Measurements from ENCODE around the gene KCNJ11. TPM values are rescaled to one million over a fixed set of nuclear protein-coding genes. Genes with fewer than 3 reads are reported as not detected.

KCNJ11 gene
- total and polyA plus RNA-seq, 2 of the 13 experiments (the other 11 are each of a cell fraction or from before 2014, with no cell fraction given) = 0.38 to 1.6 TPM

DNA sequence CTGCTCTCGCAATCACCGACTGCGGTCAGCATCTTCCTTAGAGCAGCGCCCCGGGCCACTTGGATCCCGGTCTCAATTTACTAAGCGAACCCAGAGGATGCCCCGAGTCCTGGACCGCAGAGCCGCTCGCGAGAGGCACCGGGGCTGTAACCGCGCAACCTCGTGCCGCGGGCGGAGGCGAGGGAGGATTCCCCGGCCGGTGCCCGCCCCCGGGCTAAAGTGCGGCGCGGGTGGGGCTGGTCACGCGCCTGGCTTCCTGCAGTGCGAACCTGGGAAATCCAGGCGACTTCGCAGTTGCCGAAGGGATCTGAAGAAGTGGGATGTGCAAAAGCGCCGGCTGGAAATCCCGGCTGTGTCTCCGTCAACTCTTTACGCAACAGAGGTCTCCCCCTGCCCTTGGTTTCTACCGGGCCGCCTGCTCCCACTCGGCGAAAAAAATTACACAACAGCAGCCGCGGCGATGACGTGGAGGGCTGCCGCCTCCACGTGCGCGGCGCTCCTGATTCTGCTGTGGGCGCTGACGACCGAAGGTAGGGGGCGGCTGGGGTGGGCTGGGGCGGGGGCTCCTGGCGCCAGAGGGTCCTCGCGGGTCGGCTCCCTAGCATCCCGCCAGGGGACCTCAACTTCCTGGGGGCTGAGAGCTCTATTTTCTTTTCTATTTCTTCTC is 36.8 kb downstream of the KCNJ11 start, which contains the start of gene NCR3LG1 (continued):
- TF ChIP-seq, protein P1, sequence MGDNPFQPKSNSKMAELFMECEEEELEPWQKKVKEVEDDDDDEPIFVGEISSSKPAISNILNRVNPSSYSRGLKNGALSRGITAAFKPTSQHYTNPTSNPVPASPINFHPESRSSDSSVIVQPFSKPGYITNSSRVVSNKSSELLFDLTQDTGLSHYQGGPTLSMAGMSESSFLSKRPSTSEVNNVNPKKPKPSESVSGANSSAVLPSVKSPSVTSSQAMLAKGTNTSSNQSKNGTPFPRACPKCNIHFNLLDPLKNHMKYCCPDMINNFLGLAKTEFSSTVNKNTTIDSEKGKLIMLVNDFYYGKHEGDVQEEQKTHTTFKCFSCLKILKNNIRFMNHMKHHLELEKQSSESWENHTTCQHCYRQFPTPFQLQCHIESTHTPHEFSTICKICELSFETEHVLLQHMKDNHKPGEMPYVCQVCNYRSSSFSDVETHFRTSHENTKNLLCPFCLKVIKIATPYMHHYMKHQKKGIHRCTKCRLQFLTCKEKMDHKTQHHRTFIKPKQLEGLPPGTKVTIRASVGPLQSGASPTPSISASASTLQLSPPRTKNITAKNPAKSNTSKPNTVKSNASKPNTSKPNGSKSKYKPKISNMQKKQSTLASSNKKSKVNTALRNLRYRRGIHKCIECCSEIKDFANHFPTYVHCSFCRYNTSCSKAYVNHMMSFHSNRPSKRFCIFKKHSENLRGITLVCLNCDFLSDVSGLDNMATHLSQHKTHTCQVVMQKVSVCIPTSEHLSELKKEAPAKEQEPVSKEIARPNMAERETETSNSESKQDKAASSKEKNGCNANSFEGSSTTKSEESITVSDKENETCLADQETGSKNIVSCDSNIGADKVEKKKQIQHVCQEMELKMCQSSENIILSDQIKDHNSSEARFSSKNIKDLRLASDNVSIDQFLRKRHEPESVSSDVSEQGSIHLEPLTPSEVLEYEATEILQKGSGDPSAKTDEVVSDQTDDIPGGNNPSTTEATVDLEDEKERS (CRISPR knock-in tag; IDR thresholded peaks at IDR 0.05) = 0 out of 2 replicates have a peak, but pooled peaks have one; percentile 32
- TF ChIP-seq, protein P2, sequence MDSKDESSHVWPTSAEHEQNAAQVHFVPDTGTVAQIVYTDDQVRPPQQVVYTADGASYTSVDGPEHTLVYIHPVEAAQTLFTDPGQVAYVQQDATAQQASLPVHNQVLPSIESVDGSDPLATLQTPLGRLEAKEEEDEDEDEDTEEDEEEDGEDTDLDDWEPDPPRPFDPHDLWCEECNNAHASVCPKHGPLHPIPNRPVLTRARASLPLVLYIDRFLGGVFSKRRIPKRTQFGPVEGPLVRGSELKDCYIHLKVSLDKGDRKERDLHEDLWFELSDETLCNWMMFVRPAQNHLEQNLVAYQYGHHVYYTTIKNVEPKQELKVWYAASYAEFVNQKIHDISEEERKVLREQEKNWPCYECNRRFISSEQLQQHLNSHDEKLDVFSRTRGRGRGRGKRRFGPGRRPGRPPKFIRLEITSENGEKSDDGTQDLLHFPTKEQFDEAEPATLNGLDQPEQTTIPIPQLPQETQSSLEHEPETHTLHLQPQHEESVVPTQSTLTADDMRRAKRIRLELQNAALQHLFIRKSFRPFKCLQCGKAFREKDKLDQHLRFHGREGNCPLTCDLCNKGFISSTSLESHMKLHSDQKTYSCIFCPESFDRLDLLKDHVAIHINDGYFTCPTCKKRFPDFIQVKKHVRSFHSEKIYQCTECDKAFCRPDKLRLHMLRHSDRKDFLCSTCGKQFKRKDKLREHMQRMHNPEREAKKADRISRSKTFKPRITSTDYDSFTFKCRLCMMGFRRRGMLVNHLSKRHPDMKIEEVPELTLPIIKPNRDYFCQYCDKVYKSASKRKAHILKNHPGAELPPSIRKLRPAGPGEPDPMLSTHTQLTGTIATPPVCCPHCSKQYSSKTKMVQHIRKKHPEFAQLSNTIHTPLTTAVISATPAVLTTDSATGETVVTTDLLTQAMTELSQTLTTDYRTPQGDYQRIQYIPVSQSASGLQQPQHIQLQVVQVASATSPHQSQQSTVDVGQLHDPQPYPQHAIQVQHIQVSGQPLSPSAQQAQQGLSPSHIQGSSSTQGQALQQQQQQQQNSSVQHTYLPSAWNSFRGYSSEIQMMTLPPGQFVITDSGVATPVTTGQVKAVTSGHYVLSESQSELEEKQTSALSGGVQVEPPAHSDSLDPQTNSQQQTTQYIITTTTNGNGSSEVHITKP (CRISPR knock-in tag; IDR thresholded peaks at IDR 0.05; ENCODE audit: low read depth) = peak; percentile 96
- no peak for TF ChIP-seq ZMAT5 (CRISPR knock-in tag; IDR thresholded peaks at IDR 0.05; ENCODE audit: borderline replicate concordance, low read depth)
- no peak for TF ChIP-seq ZBTB20 (CRISPR knock-in tag; IDR thresholded peaks at IDR 0.05; ENCODE audit: borderline replicate concordance, low read depth)
- TF ChIP-seq, protein P3, sequence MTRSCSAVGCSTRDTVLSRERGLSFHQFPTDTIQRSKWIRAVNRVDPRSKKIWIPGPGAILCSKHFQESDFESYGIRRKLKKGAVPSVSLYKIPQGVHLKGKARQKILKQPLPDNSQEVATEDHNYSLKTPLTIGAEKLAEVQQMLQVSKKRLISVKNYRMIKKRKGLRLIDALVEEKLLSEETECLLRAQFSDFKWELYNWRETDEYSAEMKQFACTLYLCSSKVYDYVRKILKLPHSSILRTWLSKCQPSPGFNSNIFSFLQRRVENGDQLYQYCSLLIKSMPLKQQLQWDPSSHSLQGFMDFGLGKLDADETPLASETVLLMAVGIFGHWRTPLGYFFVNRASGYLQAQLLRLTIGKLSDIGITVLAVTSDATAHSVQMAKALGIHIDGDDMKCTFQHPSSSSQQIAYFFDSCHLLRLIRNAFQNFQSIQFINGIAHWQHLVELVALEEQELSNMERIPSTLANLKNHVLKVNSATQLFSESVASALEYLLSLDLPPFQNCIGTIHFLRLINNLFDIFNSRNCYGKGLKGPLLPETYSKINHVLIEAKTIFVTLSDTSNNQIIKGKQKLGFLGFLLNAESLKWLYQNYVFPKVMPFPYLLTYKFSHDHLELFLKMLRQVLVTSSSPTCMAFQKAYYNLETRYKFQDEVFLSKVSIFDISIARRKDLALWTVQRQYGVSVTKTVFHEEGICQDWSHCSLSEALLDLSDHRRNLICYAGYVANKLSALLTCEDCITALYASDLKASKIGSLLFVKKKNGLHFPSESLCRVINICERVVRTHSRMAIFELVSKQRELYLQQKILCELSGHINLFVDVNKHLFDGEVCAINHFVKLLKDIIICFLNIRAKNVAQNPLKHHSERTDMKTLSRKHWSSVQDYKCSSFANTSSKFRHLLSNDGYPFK (CRISPR knock-in tag; IDR thresholded peaks at IDR 0.05; ENCODE audit: borderline replicate concordance) = no peak; the same call in 1 of the 2 replicates
- 0 out of 2 replicates have a peak, but pooled peaks have one; percentile 15 for TF ChIP-seq ZNF224 (CRISPR knock-in tag; IDR thresholded peaks at IDR 0.05)
- TF ChIP-seq NCOR1 (IDR thresholded peaks at IDR 0.05; ENCODE audit: borderline replicate concordance, low read length) = no peak
- peak; percentile 49 for TF ChIP-seq RBM39 (IDR thresholded peaks at IDR 0.05; ENCODE audit: low read depth, low read length, poor library complexity, severe bottlenecking)
- TF ChIP-seq RFX3 (CRISPR knock-in tag; IDR thresholded peaks at IDR 0.05) = no peak
- no peak for TF ChIP-seq ZNF326 (CRISPR knock-in tag; IDR thresholded peaks at IDR 0.05; ENCODE audit: borderline replicate concordance)
- TF ChIP-seq TEAD2 (CRISPR knock-in tag; IDR thresholded peaks at IDR 0.05) = no peak
- TF ChIP-seq CBFB (CRISPR knock-in tag; IDR thresholded peaks at IDR 0.05) = peak; percentile 59; the same call in 1 of the 2 replicates
- TF ChIP-seq ZKSCAN8 (CRISPR knock-in tag; IDR thresholded peaks at IDR 0.05; ENCODE audit: borderline replicate concordance) = 0 out of 2 replicates have a peak, but pooled peaks have one; percentile 43
- peak; percentile 63; the same call in 1 of the 2 replicates for TF ChIP-seq NKX3-1 (CRISPR knock-in tag; IDR thresholded peaks at IDR 0.05)
- TF ChIP-seq ZSCAN29 (CRISPR knock-in tag; conservative IDR thresholded peaks at IDR 0.05) = no peak
- TF ChIP-seq THAP7 (CRISPR knock-in tag; IDR thresholded peaks at IDR 0.05) = no peak
